Pulmonary artery endothelial cell (primary cell): Measurements from ENCODE around the gene AP4B1. TPM values are rescaled to one million over a fixed set of nuclear protein-coding genes. Genes with fewer than 3 reads are reported as not detected.
"Not testable (repeated sequence)": the region's sequence is repeated elsewhere in the genome, so short reads cannot be mapped to it uniquely, and the experiment has no call there.

Source experiments
- DNase-seq: peaks from one replicate; pipeline ENCODE4 v3.0.0-alpha.2; 2011; ENCODE audit warnings: low read depth, low spot score
- total RNA-seq: library from RNA; depleted of rRNA; stranded (reverse); fragments of >200 nt; gene quantifications from 2 replicates; pipeline ENCODE4 v1.2.3, GENCODE V29; 2014

AP4B1 gene
- total RNA-seq, 1 donor from 2014 or later = 25.1 TPM

DNA sequence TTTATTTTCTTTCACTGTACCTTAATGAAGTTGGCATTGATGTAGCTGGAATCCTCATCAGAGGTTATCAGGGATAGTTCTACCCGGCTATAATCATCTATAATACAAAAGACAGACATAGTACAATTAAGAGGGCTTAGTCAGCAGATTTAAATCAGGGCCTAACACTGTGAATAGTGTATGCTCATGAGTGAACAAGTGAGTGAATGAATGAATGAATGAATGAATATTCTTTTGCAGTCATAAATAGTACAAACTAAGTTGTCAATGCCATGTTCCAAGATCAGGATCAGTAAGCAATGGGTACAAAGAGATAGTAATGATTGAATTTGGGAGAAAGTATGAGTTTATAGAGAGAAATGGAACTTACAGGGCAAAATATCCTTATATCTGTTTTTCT lies 45.6 kb downstream of the AP4B1 start:
- no peak for DNase-seq

DNA sequence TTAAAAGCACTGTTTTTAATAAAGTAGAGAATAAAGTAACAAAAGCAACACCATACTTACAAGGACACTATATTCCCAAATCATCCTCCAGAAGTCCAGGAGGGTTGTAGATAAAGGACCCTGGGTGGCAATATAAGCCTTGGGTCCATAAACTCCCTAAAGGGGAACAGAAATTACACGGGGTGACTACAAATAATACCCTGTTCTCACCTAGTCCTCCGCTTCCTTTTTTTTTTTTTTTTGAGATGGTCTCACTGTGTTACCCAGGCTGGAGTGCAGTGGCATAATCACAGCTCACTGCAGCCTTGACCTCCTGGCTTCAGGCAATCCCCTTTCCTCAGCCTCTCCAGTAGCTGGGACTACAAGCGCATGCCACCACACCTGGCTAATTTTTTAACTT lies 46.2 kb downstream of the AP4B1 start:
- DNase-seq = no peak

- DNase-seq = no peak
Measured at GRCh38 chr1:113857776-113858175, 46.8 kb downstream of the AP4B1 start.

- no peak for DNase-seq
Measured at GRCh38 chr1:113856401-113856790, 48.2 kb downstream of the AP4B1 start.

- DNase-seq = no peak
Measured at GRCh38 chr1:113855630-113856400, 48.8 kb downstream of the AP4B1 start.

DNA sequence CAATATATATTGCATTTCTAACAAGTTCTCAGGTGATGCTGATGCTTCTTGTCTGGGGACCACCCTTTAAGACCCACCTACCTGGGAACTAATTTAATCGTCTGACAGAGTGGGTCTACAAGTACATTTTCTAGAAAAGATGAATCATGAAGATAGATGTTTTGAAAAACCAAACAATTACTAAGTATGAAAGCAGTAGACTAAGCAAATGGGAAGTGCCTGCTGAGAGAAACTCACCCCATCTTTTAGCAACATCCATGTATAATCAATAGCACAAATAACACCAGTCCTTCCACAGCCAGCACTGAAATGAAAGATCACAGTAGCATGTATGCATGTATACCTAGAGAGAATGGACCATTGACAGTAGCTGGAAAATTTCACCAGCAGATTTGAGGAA lies 50.4 kb downstream of the AP4B1 start:
- DNase-seq = no peak

DNA sequence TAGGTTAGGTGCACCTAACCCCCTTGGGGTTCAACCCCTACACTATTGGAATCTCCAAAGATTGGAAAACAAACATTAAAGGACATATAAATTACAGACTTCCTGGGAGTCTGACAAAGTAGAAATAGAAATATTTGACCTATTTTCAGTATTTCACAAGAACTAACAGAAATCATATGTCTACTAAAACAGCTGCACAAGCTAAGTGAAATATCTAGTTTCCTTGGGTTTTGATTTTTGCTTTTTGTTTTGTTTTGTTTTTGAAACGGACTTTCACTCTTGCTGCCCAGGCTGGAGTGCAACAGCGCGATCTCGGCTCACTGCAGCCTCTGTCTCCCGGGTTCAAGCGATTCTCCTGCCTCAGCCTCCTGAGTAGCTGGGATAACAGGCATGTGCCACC lies 51.9 kb downstream of the AP4B1 start:
- DNase-seq = not testable (repeated sequence)

- DNase-seq = no peak
Measured at GRCh38 chr1:113850127-113850796, 54.3 kb downstream of the AP4B1 start.

DNA sequence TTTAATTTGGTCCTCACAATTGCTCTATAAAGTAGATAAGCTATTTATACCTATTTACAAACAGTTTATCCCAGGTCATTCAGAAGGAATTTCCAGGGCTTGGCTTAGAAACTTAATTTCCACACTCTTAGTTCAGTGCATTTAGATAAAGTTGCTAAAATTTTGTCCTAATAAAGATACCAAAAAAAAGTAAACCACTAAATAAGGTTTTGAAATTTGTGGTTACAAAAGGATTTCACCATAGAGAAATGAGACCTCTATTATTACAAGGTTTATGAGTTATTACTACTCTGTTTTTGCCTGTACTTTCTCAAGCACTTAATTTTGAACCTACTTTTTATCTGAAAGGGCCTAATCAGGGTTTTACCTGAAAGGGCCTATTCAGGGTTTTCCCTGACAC lies 55.5 kb downstream of the AP4B1 start:
- DNase-seq = no peak

DNA sequence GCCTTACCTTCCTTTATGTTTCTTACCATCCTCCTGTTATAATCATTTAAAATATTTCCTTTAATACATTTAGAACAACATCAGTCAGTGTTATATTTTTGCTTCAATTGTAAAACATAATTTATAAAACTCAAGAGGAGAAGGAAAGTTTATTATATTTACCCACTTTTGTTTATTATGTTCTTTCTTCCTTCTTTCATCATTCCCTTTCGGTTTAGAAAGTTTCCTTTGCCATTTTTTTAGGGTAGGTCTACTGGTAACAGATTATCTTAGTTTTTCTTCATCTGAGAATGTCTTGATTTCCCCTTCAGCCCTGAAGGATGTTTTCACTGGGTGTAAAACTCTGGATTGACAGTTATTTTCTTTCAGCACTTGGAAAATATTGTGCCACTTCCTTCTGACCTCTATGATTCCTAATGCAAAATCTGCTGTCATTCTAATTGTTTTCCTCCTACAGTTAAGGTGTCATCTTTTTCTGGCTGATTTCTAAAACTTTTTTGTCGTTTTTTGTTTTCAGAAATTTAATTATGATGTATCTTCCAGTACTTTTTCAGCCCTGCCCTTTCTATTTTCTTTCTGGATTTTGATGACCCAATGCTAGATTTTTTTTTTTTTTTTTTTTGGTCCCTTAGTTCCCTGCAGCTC lies 58.1 kb downstream of the AP4B1 start:
- DNase-seq = no peak

Other genes starting within 250 kb of the AP4B1 start
- 39.8 and 59.7 TPM in 2 replicates for gene PHTF1, start 145.3 kb downstream of the AP4B1 start, total RNA-seq
- 9.1 and 11.9 TPM in 2 replicates for gene RSBN1, start 92.3 kb downstream of the AP4B1 start, total RNA-seq
- gene PTPN22, start 33.1 kb downstream of the AP4B1 start, total RNA-seq = 0.63 and 3.2 TPM in 2 replicates
- 0.11 and 0.26 TPM in 2 replicates for gene BCL2L15, start 17.2 kb downstream of the AP4B1 start, total RNA-seq
- 3.4 and 3.9 TPM in 2 replicates for gene DCLRE1B, start 527 bp upstream of the AP4B1 start, total RNA-seq
- 34.8 and 42.7 TPM in 2 replicates for gene HIPK1, start 24.5 kb upstream of the AP4B1 start, total RNA-seq
- 0.78 and 0.86 TPM in 2 replicates for gene OLFML3, start 74.7 kb upstream of the AP4B1 start, total RNA-seq
- gene SYT6, start 249.1 kb upstream of the AP4B1 start, total RNA-seq = not detected in 2 replicates